WTC11 (cell line): ENCODE results near the gene ZNF414.

Experiments
- AFF4 ChIP-seq: sonication (generic); formaldehyde crosslinking; IDR thresholded peaks from 2 replicates; pipeline ENCODE4 v1.8.1; 2023; ENCODE audit warnings: mild to moderate bottlenecking, missing genetic modification reagents, borderline replicate concordance
- CTCF ChIP-seq: fragments of 200-600 bp; IDR thresholded peaks from 2 replicates; pipeline ENCODE4 v1.8.0; 2022; ENCODE audit warnings: antibody characterized with exemption
- ELF4 ChIP-seq: sonication (generic); formaldehyde crosslinking; IDR thresholded peaks from 2 replicates; pipeline ENCODE4 v1.8.1; 2022; ENCODE audit warnings: low read depth, mild to moderate bottlenecking, moderate library complexity, missing genetic modification reagents
- ZNF263 ChIP-seq: sonication (generic); formaldehyde crosslinking; IDR thresholded peaks from 2 replicates; pipeline ENCODE4 v1.8.1; 2022; ENCODE audit warnings: low read depth, mild to moderate bottlenecking, moderate library complexity, missing genetic modification reagents

GRCh38 chr19:8482696-8483095, 31.3 kb downstream of the ZNF414 start:
- TF ChIP-seq CTCF, result no peak
- no peak for TF ChIP-seq ELF4 (CRISPR knock-in tag)
- no peak for TF ChIP-seq AFF4
- no peak for TF ChIP-seq ZNF263 (CRISPR knock-in tag)
